Measurements from ENCODE around the gene CNGB1. TPM values are rescaled to one million over a fixed set of nuclear protein-coding genes. Genes with fewer than 3 reads are reported as not detected.

CNGB1 gene
- total RNA-seq, 1 experiment from 2014 or later = not detected

DNA sequence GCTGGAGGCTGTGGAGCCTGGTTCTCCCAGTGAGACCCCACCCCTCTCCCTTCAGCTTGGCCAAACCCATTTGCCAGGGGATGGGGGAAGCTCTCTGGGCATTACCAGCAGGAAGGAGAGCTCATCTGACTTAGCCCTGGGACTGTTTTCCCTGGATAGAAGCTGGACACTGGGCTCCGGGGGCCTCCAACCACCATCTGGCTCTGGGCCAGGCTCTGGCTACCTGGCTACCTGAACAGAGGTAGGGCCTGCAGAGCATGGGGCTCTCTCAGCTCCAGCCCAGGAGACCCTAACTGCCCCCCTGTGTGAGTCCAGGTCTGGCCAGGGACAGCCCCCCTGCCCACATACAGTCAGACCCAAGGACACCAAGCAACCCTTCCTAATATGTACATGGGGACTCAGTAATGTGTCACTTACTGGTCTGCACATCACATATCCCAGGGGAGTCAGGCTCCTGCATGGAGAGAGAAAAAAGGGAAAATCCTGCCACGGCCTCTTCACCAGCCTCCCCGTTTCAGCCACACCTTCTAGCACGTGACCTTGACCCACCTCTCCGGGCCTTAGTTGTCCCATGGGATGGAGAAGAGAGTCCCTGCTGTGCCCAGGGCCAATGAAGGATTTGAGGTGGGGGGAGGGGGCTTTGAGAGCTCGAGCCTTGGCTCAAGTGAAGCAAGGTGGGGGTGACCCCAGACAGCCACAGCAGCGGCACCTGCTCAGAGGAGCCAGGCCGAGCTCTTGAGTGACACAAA lies 13.8 kb downstream of the CNGB1 start:
- Histone ChIP-seq H3K36me3 (ENCODE audit: control insufficient read depth in 1 of 2, insufficient read depth in 2 of 2, low read length in 2 of 2) (no peaks in the 10 kb centered on the region), H3K9me3 (ENCODE audit: control insufficient read depth in 1 of 2, insufficient read depth in 1 of 2, low read depth in 1 of 2, low read length in 2 of 2) (no peaks in the 10 kb centered on the region), H3K4me2 (ENCODE audit: low read length) (no peak overlapping the region), H3K9me2 (ENCODE audit: insufficient read depth) (no peaks in the 10 kb centered on the region), H3K27ac (ENCODE audit: low read depth, low read length) (no peak overlapping the region), H3K4me1 (ENCODE audit: control insufficient read depth in 1 of 2, insufficient read depth in 2 of 2, low read length in 2 of 2) (no peaks in the 10 kb centered on the region; a peak in 2 of 4 replicates), H3K27me3 (ENCODE audit: insufficient read depth, low read length) (no peaks in the 10 kb centered on the region; the same call in 1 of the 2 replicates), H3K4me3 (replicated peaks in 1 of 2; ENCODE audit: low read depth in 1 of 2, low read length in 2 of 2) (no peak overlapping the region), H3K79me2 (ENCODE audit: insufficient read depth, low read length) (no peaks in the 10 kb centered on the region), H2AFZ (ENCODE audit: low read depth, low read length, poor library complexity, severe bottlenecking) (no peak overlapping the region), H4K20me1 (ENCODE audit: insufficient read depth) (no peaks in the 10 kb centered on the region), H3K9ac (ENCODE audit: low read length) (no peak overlapping the region)
- CTCF ChIA-PET = interaction anchor here (0.9 to 1.5 kb wide), 2 partner anchors 12 to 18 kb away, joined by 3 to 6 read pairs; no protein-coding TSS in a partner anchor
- DNase-seq (ENCODE audit: low read depth, low spot score) (no peak), ATAC-seq (no peak)
- TF ChIP-seq ELF1 (IDR thresholded peaks at IDR 0.05; ENCODE audit: borderline replicate concordance, low read depth) (no peak), POLR2A (IDR thresholded peaks at IDR 0.05; ENCODE audit: borderline replicate concordance, extremely low read depth, insufficient read depth, insufficient read length) (no peak), EZH2 (IDR thresholded peaks at IDR 0.05) (no peak), POLR2AphosphoS5 (IDR thresholded peaks at IDR 0.05; ENCODE audit: low read depth, low read length) (no peak), JUND (IDR thresholded peaks at IDR 0.05) (no peak), SP1 (IDR thresholded peaks at IDR 0.05; ENCODE audit: low read depth) (no peak), ZNF274 (IDR thresholded peaks at IDR 0.05; ENCODE audit: low read depth, low read length) (no peak), FOSL1 (IDR thresholded peaks at IDR 0.05; ENCODE audit: low read depth) (no peak), SIN3A (IDR thresholded peaks at IDR 0.05; ENCODE audit: low read depth) (no peak), CBX3 (IDR thresholded peaks at IDR 0.05; ENCODE audit: low read depth) (no peak), SRF (IDR thresholded peaks at IDR 0.05; ENCODE audit: low read depth) (no peak), YY1 (IDR thresholded peaks at IDR 0.05; ENCODE audit: extremely low read depth, insufficient replicate concordance, low read depth, low read length) (no peak), TCF7L2 (IDR thresholded peaks at IDR 0.05; ENCODE audit: borderline replicate concordance, extremely low read depth, insufficient read depth, insufficient read length) (no peak), RAD21 (IDR thresholded peaks at IDR 0.05; ENCODE audit: low read depth) (no peak), EZH2phosphoT487 (IDR thresholded peaks at IDR 0.05; ENCODE audit: borderline replicate concordance) (no peak)
- TF ChIP-seq, protein P1, sequence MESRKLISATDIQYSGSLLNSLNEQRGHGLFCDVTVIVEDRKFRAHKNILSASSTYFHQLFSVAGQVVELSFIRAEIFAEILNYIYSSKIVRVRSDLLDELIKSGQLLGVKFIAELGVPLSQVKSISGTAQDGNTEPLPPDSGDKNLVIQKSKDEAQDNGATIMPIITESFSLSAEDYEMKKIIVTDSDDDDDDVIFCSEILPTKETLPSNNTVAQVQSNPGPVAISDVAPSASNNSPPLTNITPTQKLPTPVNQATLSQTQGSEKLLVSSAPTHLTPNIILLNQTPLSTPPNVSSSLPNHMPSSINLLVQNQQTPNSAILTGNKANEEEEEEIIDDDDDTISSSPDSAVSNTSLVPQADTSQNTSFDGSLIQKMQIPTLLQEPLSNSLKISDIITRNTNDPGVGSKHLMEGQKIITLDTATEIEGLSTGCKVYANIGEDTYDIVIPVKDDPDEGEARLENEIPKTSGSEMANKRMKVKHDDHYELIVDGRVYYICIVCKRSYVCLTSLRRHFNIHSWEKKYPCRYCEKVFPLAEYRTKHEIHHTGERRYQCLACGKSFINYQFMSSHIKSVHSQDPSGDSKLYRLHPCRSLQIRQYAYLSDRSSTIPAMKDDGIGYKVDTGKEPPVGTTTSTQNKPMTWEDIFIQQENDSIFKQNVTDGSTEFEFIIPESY (IDR thresholded peaks at IDR 0.05; ENCODE audit: extremely low read depth, insufficient replicate concordance, low read length) = no peak
- TF ChIP-seq, protein P2, sequence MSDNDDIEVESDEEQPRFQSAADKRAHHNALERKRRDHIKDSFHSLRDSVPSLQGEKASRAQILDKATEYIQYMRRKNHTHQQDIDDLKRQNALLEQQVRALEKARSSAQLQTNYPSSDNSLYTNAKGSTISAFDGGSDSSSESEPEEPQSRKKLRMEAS (IDR thresholded peaks at IDR 0.05) = no peak
- TF ChIP-seq, protein P3, sequence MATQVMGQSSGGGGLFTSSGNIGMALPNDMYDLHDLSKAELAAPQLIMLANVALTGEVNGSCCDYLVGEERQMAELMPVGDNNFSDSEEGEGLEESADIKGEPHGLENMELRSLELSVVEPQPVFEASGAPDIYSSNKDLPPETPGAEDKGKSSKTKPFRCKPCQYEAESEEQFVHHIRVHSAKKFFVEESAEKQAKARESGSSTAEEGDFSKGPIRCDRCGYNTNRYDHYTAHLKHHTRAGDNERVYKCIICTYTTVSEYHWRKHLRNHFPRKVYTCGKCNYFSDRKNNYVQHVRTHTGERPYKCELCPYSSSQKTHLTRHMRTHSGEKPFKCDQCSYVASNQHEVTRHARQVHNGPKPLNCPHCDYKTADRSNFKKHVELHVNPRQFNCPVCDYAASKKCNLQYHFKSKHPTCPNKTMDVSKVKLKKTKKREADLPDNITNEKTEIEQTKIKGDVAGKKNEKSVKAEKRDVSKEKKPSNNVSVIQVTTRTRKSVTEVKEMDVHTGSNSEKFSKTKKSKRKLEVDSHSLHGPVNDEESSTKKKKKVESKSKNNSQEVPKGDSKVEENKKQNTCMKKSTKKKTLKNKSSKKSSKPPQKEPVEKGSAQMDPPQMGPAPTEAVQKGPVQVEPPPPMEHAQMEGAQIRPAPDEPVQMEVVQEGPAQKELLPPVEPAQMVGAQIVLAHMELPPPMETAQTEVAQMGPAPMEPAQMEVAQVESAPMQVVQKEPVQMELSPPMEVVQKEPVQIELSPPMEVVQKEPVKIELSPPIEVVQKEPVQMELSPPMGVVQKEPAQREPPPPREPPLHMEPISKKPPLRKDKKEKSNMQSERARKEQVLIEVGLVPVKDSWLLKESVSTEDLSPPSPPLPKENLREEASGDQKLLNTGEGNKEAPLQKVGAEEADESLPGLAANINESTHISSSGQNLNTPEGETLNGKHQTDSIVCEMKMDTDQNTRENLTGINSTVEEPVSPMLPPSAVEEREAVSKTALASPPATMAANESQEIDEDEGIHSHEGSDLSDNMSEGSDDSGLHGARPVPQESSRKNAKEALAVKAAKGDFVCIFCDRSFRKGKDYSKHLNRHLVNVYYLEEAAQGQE (IDR thresholded peaks at IDR 0.05; ENCODE audit: low read depth) = no peak
- TF ChIP-seq, protein P4, sequence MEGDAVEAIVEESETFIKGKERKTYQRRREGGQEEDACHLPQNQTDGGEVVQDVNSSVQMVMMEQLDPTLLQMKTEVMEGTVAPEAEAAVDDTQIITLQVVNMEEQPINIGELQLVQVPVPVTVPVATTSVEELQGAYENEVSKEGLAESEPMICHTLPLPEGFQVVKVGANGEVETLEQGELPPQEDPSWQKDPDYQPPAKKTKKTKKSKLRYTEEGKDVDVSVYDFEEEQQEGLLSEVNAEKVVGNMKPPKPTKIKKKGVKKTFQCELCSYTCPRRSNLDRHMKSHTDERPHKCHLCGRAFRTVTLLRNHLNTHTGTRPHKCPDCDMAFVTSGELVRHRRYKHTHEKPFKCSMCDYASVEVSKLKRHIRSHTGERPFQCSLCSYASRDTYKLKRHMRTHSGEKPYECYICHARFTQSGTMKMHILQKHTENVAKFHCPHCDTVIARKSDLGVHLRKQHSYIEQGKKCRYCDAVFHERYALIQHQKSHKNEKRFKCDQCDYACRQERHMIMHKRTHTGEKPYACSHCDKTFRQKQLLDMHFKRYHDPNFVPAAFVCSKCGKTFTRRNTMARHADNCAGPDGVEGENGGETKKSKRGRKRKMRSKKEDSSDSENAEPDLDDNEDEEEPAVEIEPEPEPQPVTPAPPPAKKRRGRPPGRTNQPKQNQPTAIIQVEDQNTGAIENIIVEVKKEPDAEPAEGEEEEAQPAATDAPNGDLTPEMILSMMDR (IDR thresholded peaks at IDR 0.05 in 2 of 3, conservative IDR thresholded peaks at IDR 0.05 in 1 of 3; ENCODE audit: borderline replicate concordance in 1 of 3, insufficient read depth in 1 of 3, low read depth in 2 of 3, low read length in 2 of 3) = no peak
- TF ChIP-seq, protein P5, sequence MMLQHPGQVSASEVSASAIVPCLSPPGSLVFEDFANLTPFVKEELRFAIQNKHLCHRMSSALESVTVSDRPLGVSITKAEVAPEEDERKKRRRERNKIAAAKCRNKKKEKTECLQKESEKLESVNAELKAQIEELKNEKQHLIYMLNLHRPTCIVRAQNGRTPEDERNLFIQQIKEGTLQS (IDR thresholded peaks at IDR 0.05) = no peak
- intact Hi-C loops (cut with micrococcal nuclease) = no loop called here
- RAD21 ChIA-PET (ENCODE audit: low non-redundant PET in 1 of 2, low total read pairs in 2 of 2, uncharacterized antibody in 2 of 2, unreplicated experiment in 2 of 2) = no interaction called here
- POLR2A ChIA-PET = no interaction called here
- no TSS peak for BruUV-seq (replicated peaks)

Measured in HCT116 (cell line).